NCI-H82 (cell line): Measurements from ENCODE around the gene PACS1.

ENCODE experiments used
- DNase-seq: peaks from one replicate; lab custom pipeline; 2025; lab: John Stamatoyannopoulos, UW

Gene PACS1

GRCh38 chr11:66187453-66187852 lies 117.4 kb downstream of the PACS1 start:
- no peak for DNase-seq

GRCh38 chr11:66188580-66188979 lies 118.5 kb downstream of the PACS1 start:
- DNase-seq, result no peak

GRCh38 chr11:66189031-66189745 lies 119.1 kb downstream of the PACS1 start:
- no peak for DNase-seq

DNA sequence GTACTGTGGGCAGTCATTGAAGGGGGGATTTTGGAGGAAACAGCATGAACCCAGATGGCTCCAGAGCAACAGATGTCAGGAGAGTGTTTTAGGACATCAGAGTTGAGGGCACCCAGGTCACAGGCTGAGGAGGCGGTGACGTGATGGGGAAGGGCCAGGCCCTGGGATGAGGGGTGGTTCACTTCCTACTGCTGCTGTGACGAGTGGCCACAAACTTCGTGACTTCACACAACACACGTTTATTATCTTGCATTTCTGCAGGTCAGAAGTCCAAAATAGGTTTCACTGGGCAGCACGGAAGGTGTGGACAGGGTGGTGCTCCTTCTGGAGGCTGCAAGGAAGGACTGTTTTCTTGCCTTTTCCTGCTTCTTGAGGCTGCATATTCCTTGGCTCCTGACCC lies 120.7 kb downstream of the PACS1 start:
- DNase-seq, result peak; percentile 96

DNA sequence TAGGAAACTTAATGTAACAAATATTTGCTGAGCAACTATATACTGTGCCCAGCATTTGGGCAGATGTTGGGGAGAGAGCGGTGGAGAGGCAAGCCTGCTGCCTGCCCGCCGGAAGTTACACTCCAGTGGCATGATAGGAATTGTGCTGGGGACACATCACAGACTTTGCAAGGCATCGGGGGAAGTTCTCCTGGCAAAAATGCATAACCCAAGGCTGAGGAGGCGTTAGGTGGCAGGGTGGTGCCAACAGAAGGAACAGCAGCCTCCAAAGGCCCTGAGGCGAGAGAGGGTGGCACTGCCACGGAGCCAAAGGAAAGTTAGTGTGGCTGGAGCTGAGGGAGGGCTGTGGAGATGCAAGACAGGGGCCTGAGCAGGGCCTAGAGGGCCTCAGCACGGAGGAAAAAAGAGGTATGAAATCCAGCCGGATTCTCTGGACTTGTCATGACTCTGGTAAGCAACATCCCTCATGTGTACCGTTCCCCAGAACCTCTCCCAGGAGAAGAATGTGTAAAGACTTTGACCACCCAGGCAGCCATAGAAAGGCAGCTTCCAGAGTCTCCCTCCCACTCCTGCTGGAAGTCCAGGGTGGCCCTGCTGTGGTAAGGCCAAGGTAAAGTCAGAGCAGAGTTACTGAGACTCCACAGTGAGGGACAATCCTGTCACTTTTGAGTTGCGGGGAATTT lies 122.2 kb downstream of the PACS1 start:
- DNase-seq, result peak; percentile 12

GRCh38 chr11:66194391-66194790 lies 124.3 kb downstream of the PACS1 start:
- peak; percentile 55 for DNase-seq

DNA sequence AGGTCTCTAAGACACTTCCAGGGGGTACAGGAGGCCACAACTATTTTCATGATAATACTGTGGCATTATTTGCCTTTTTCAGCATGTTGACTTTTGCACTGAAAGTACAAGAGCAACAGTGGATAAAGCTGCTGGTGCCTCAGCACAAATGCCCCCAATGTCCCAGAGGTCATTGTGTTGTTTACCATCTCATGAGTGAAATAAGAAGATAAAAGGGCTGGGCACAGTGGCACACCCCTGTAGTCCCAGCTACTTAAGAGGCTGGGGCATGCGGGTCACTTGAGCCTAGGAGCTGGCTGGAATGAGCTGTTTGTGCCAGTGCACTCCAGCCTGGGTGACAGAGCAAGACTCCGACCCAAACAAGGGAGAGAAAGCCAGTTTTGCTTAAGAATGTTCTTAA lies 125.8 kb downstream of the PACS1 start:
- DNase-seq, result no peak

DNA sequence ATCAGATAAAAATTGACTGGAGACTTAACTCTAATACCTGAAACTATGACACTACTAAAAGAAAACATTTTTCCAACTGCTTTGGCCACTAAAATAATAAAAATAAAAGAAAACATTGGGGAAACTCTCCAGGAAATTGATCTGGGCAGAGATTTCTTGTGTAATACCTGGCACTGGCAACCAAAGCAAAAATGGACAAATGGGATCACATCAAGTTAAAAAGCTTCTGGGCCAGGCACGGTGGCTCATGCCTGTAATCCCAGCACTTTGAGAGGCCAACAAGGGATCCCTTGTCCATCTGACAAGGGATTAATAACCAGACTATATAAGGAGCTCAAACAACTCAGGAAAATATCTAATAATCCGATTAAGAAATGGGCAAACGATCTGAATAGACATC lies 133.8 kb downstream of the PACS1 start:
- DNase-seq, result peak; percentile 70

GRCh38 chr11:66204412-66204811 lies 134.3 kb downstream of the PACS1 start:
- DNase-seq, result no peak

DNA sequence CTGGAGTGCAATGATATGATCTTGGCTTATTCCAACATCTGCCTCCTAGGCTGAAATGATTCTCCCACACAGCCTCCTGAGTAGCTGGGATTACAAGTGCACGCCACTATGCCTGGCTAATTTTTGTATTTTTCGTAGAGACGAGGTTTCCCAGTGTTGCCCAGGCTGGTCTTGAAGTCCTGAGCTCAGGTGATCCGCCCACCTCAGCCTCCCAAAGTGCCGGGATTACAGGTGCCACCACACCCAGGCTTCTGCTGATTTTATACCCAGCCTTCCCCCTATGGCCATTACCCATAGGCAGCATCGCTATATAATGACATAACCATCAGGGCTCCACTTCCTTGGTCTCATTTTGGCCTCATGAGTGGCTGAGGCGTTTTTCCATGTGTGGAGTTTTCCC lies 137.7 kb downstream of the PACS1 start:
- no peak for DNase-seq

DNA sequence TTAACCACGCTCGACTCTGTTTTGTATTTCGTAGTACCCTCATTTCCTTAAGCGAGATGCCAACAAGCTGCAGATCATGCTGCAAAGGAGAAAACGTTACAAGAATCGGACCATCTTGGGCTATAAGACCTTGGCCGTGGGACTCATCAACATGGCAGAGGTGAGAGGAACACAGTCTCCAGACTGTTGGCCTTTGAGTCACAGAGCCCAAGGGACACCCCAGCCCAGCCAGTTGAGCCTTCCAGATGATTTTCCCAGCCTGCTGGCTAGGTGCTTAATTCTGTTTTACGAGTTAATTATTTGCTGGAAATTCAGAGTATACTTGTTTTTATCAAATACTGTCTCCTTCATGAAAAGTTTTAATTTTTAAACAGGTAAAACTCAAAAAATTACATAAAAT lies 141.0 kb downstream of the PACS1 start:
- DNase-seq, result no peak

GRCh38 chr11:66216911-66217310 lies 146.8 kb downstream of the PACS1 start:
- DNase-seq, result no peak

- no peak for DNase-seq
Measured at GRCh38 chr11:66218036-66218435, 148.0 kb downstream of the PACS1 start.

GRCh38 chr11:66218846-66219620 lies 149.0 kb downstream of the PACS1 start:
- DNase-seq, result no peak

DNA sequence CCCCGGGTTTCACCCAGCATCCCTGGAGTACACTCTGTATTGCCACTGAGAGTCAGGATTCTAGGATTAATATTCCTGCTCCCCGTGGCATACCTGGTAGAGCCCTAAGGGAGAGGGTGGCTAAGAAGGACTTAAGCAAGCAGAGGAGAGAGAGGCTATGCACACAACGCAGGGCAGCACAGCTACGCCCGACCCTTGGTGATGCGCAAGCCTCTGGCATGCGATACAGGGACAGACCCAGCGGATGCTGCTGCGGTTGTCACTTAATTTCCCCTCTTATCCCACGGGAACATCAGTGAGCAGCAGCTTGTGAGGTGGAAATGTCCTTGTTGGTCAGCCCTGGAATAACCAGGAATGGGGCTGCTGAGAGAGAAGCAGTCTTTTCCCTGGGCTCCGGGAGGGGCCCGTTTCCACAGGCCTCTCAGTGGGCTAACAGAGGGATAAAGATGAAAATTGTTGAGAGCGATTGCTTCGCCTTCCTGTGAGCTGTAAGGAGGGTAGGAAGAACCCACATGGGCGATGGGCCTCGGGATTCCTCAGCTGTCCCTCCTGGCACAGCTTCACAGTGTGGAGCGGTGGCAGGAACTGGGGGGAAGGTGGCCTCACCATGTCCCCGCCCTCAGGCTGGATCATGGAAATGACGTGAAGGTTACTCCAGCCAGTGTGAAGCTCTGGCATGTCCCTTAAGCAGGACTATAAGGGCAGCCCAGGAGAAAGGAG lies 149.9 kb downstream of the PACS1 start:
- no peak for DNase-seq

- no peak for DNase-seq
Measured at GRCh38 chr11:66220566-66220935, 150.5 kb downstream of the PACS1 start.

DNA sequence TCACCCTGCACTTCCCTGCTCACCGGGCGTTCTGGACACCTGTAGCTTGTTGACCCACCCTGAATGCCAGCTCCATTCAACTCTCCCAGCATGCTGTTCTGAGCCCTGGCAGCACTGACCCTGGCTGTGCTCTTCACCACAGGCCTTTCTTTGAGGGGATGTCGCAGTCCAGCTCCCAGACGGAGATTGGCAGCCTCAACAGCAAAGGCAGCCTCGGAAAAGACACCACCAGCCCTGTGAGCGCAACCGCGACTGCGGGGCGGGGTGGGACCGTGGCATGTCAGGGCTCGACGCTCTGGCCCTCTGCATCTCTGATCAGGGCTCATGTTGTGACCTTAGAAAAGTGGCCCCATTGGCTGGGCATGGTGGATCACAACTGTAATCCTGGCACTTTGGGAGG lies 150.9 kb downstream of the PACS1 start:
- DNase-seq, result no peak

GRCh38 chr11:66221726-66222236 lies 151.7 kb downstream of the PACS1 start:
- peak; percentile 58 for DNase-seq

DNA sequence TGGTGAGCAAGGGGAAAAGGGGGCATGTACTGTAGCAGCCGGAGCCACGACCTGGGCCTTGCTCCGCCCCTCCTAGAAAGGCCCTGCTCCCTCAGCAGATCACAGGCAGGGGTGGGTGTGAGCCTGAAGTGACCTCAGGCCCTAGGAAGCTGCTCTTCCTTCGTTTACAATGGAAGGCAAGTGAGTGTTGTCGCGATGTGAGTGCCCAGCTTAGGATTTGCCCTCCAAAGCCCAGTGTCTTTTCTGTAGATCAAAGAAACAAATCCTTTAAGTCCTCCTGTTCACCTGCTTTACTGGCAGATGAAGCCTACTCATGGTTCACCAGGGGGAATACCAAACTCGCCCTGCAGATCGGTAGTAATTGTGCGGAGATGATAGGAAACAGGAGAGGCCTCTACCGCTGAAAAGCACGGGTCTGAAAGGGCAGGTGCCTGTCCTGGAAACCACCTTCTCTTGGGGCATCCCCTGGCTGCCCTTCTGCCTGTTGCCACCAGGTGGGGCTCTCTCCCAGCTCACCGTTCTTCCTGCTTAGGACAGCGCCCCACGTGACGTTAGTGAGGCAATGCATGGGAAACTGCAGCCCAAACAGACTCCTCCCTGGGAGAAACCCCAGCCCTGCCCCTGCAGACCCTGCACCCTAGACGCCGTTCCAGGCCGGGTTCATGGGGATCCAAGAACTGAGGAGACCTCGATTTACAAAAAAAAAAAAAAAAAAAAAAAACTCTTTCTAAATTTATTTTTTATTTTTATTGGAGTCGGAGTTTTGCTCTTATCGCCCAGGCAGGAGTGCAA lies 152.5 kb downstream of the PACS1 start:
- DNase-seq, result peak; percentile 96

DNA sequence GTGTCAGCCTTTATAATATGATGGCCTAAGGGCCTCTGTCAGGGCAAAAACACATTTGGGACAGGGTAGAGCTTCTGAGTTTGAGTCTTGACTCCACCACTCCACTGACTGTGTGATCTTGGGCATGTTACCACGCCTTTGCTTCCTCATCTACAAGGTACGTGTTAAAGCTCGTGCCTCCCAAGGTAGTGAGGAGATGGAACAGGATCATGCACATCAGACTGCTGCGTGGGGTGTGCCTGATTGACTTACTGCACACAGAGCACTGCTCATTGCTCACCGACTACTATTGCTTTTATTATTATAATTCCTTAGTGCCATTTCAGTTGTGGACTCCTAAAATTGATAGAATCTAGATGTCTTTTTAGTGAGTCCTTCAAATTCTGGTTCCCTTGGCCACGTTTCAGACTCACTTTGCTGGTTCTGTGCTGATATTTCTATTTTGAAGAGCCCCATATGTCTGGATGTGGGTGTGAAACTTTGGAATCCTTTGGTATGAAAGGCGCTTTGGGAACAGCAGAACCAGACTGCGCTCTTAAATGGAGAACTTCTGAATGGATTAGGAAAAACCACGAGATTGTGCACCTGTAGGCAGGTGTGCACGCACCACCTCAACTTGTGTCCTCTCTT lies 154.3 kb downstream of the PACS1 start:
- DNase-seq, result no peak

- peak; percentile 58 for DNase-seq
Measured at GRCh38 chr11:66225066-66225465, 155.0 kb downstream of the PACS1 start.
